CD8-positive, alpha-beta memory T cell (primary cell): ENCODE data around the gene POLD4. TPM values are rescaled to one million over a fixed set of nuclear protein-coding genes. Genes with fewer than 3 reads are reported as not detected.

ENCODE experiments used
- CTCF ChIA-PET: fragments of 350-600 bp; sonication (Branson Sonifier 250); formaldehyde crosslinking; loops from one replicate; lab custom pipeline; 2021; ENCODE audit warnings: antibody characterized with exemption; lab: Charles Lee
- POLR2A ChIA-PET: fragments of 350-600 bp; sonication (Branson Sonifier 250); formaldehyde crosslinking; loops from one replicate; lab custom pipeline; 2021; ENCODE audit warnings: antibody characterized with exemption; lab: Charles Lee
- DNase-seq, 5 donors: peaks; one replicate each; pipeline versions ENCODE4 v3.0.0 to v3.0.0-alpha.2; 2020 to 2022; ENCODE audit warnings: mixed read lengths in 1 of 5
- H3K27ac ChIP-seq: one replicate; pipeline ENCODE4 v1.7.0; 2013; ENCODE audit warnings: low read depth, mild to moderate bottlenecking, low read length, moderate library complexity
- H3K27me3 ChIP-seq: 2 replicates; pipeline ENCODE4 v1.7.0; 2013; ENCODE audit warnings: low read length, mild to moderate bottlenecking; ENCODE audit not compliant: insufficient read depth, poor library complexity, severe bottlenecking
- H3K36me3 ChIP-seq: 2 replicates; pipeline ENCODE4 v1.7.0; 2013; ENCODE audit warnings: mild to moderate bottlenecking, low read length, moderate library complexity; ENCODE audit not compliant: insufficient read depth
- H3K4me1 ChIP-seq: 2 replicates; pipeline ENCODE4 v1.7.0; 2013; ENCODE audit warnings: mild to moderate bottlenecking, low read length, moderate library complexity; ENCODE audit not compliant: insufficient read depth
- H3K4me3 ChIP-seq: 2 replicates; pipeline ENCODE4 v1.7.0; 2013; ENCODE audit warnings: mild to moderate bottlenecking, low read length
- H3K9me3 ChIP-seq: 2 replicates; pipeline ENCODE4 v1.7.0; 2013; ENCODE audit warnings: mild to moderate bottlenecking, low read length
- H3K27ac Mint-ChIP-seq, 8 donors: one replicate each; pipeline ENCODE4 v1.8.0; 2020 to 2021; ENCODE audit warnings: mixed read lengths in 8 of 8, mild to moderate bottlenecking in 6 of 8, inconsistent platforms in 3 of 8, moderate library complexity in 3 of 8
- H3K27me3 Mint-ChIP-seq, 2 donors: one replicate each; pipeline ENCODE4 v1.8.0; 2020 to 2021; ENCODE audit warnings: mixed read lengths in 2 of 2, mild to moderate bottlenecking in 1 of 2, moderate library complexity in 1 of 2
- H3K36me3 Mint-ChIP-seq, 3 donors: one replicate each; pipeline ENCODE4 v1.8.0; 2020 to 2021; ENCODE audit warnings: mixed read lengths in 3 of 3, inconsistent platforms in 1 of 3, mild to moderate bottlenecking in 1 of 3
- H3K4me1 Mint-ChIP-seq, 3 donors: one replicate each; pipeline ENCODE4 v1.8.0; 2020 to 2021; ENCODE audit warnings: mixed read lengths in 3 of 3, inconsistent platforms in 1 of 3, mild to moderate bottlenecking in 1 of 3
- H3K4me3 Mint-ChIP-seq, 7 donors: one replicate each; pipeline ENCODE4 v1.8.0; 2020 to 2021; ENCODE audit warnings: mixed read lengths in 7 of 7, mild to moderate bottlenecking in 6 of 7, moderate library complexity in 4 of 7, inconsistent platforms in 2 of 7
- H3K9me3 Mint-ChIP-seq, 5 donors: one replicate each; pipeline ENCODE4 v1.8.0; 2020 to 2022; ENCODE audit warnings: mixed read lengths in 5 of 5, mild to moderate bottlenecking in 3 of 5, moderate library complexity in 2 of 5, inconsistent platforms in 1 of 5
- polyA plus RNA-seq: library from polyadenylated mRNA; unstranded; fragments of 300-500 nt; fragmentation: Illumina TruSeq; gene quantifications from one replicate; pipeline ENCODE4 v1.2.3, GENCODE V29; 2021
- total RNA-seq, 2 experiments: library from RNA; stranded (reverse); gene quantifications; one replicate each; pipeline ENCODE4 v1.2.3, GENCODE V29; 2021

Gene POLD4
- total and polyA plus RNA-seq, 3 experiments from 2014 or later, result 32.3 to 91.2 (median 37.8) TPM

DNA sequence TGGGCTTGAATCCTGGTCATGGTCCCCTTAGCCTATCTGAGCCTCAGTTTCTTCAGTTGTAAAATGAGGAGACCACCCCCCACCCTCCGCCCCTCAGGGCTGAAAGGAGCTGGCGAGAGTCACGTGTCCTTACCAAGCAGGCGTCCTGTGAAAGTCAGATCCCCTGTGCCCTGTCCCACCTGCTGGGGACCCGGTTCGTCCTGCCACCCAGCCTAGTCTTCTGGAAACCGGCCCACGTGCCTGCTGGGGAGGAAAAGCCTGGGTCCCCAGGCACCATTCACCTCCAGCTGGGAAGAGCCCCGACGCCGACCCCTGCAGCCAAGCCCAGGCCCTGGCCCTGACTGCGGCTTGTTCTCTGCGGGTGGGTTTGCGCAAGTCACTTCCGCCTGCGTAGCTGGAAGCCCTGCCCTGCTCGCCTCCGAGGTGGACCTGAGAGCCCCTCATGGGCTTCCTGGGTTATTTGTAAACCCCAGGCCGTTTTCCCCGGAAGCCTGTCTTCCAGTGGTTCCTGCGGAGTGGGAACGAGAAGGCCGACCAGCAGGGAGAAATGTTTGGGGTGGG is 50.7 kb downstream of the POLD4 start:
- Histone ChIP-seq H3K36me3 (peaks cover 12% of the 10 kb centered on the region), H3K4me3 (peak overlapping the region; percentile 45), H3K9me3 (no peaks in the 10 kb centered on the region), H3K27ac (no peak overlapping the region), H3K27me3 (no peaks in the 10 kb centered on the region), H3K4me1 (peaks cover 14% of the 10 kb centered on the region)
- DNase-seq, result peak in 1 of 5 donors; percentile 48
- Mint-ChIP-seq H3K4me3 (peak overlapping the region; percentile 38 to 79 (median 60)), H3K9me3 (no peaks in the 10 kb centered on the region), H3K36me3 (peaks cover 6 to 43% (median 6%) of the 10 kb centered on the region in 3 donors), H3K27me3 (no peaks in the 10 kb centered on the region), H3K27ac (peak overlapping the region in 7 of 8 donors; percentile 42 to 76 (median 74)), H3K4me1 (peaks cover 11 to 34% (median 13%) of the 10 kb centered on the region in 3 donors)
- ChIA-PET CTCF (interaction anchor here (0.8 to 2.3 kb wide), 13 partner anchors 9 to 79 kb away, joined by 3 to 12 read pairs (median 6); partner anchors contain the start of genes ANKRD13D and GRK2), POLR2A (interaction anchor here (0.5 to 3.1 kb wide), 11 partner anchors 9 to 160 kb away, joined by 3 to 22 read pairs (median 6); partner anchors contain the start of gene ANKRD13D)

DNA sequence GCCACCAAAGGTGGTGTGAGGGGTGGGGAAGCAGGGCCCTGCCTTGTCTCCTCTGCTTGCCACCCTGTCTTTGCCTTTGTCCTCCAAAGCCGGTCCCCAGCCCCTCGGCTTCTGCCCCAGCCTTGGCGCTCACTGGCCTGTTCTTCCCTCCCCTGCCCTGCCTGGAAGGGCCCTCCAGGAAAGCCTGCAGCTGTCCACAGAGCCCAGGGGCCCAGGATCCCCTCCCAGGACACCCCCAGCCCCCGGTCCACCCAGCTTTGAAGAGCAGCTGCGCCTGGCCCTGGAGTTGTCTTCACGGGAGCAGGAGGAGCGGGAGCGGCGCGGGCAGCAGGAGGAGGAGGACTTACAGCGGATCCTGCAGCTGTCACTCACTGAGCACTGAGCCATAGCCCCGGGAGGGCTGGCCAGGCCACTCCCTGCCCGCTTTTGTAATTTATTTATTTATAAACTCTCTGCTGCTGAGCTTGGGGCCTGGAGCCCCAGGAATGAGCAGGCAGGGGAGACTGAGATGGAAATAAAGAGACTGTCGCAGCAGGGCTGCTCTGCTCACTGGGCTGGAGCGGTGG is 51.3 kb downstream of the POLD4 start:
- POLR2A ChIA-PET, result interaction anchor here (0.5 to 3.1 kb wide), 5 partner anchors 13 to 159 kb away, joined by 3 to 22 read pairs (median 6); partner anchors contain the start of gene ANKRD13D
- Mint-ChIP-seq H3K4me3 (peak overlapping the region; percentile 38 to 79 (median 60)), H3K27ac (peak overlapping the region in 7 of 8 donors; percentile 42 to 76 (median 74)), H3K36me3 (peaks cover 6 to 43% (median 8%) of the 10 kb centered on the region in 3 donors), H3K4me1 (peaks cover 12 to 35% (median 15%) of the 10 kb centered on the region in 3 donors), H3K27me3 (no peaks in the 10 kb centered on the region), H3K9me3 (peaks cover 0 to 1% (median under 1%) of the 10 kb centered on the region in 5 donors)
- no peaks in the 10 kb centered on the region for H3K27me3 ChIP-seq
- no peak overlapping the region for H3K27ac ChIP-seq
- no peak overlapping the region for H3K4me3 ChIP-seq
- H3K4me1 ChIP-seq, result peaks cover 14% of the 10 kb centered on the region
- H3K9me3 ChIP-seq, result no peaks in the 10 kb centered on the region
- CTCF ChIA-PET, result interaction anchor here (0.8 to 2.3 kb wide), 10 partner anchors 9 to 55 kb away, joined by 3 to 12 read pairs (median 6); partner anchors contain the start of genes ANKRD13D and GRK2
- peaks cover 12% of the 10 kb centered on the region for H3K36me3 ChIP-seq
- DNase-seq, result peak in 1 of 5 donors; percentile 43

DNA sequence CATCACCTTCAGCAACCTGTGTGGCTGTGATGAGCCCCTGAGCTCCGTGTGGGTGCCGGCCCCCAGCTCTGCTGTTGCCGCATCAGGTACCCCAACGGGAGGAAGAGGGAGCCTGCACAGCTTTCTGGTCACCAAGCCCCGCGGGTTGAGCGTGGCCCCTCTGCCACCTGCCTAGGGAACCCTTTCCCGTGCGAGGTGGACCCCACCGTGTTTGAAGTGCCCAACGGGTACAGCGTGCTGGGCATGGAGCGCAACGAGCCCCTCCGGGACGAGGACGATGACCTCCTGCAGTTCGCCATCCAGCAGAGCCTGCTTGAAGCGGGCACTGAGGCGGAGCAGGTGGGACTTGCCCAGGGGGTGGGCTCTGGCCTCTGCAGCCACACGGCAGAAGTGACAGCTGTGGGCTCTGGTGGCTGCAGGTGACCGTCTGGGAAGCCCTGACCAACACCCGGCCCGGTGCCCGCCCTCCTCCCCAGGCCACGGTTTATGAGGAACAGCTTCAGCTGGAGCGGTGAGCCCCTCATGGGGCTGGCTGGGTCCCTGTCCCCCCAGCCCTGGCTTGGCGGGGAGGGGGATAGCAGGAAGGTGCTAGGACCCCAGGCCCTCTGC is 51.9 kb downstream of the POLD4 start:
- H3K36me3 ChIP-seq, result peaks cover 16% of the 10 kb centered on the region

More for the DNA sequence above, 51.9 kb downstream of the POLD4 start:
- Histone ChIP-seq H3K4me1 (peaks cover 14% of the 10 kb centered on the region), H3K27ac (no peak overlapping the region), H3K4me3 (no peak overlapping the region), H3K9me3 (no peaks in the 10 kb centered on the region), H3K27me3 (no peaks in the 10 kb centered on the region)
- POLR2A ChIA-PET, result no interaction called here
- Mint-ChIP-seq H3K27me3 (no peaks in the 10 kb centered on the region), H3K4me1 (peaks cover 16 to 41% (median 21%) of the 10 kb centered on the region in 3 donors), H3K27ac (peak overlapping the region in 1 of 8 donors; percentile 6), H3K9me3 (peaks cover 0 to 6% (median 4%) of the 10 kb centered on the region in 5 donors), H3K4me3 (no peak overlapping the region), H3K36me3 (peaks cover 9 to 49% (median 14%) of the 10 kb centered on the region in 3 donors)
- CTCF ChIA-PET, result interaction anchor here (1.2 to 2.3 kb wide), 5 partner anchors 8 to 55 kb away, joined by 3 to 12 read pairs (median 6); partner anchors contain the start of gene GRK2
- peak in 1 of 5 donors; percentile 46 for DNase-seq

Other genes with a start within 250 kb of the POLD4 start
- gene KDM2A, start 234.3 kb downstream of the POLD4 start, total RNA-seq, result 100 to 1,000 TPM; 101 to 107 TPM
- 20.4 TPM for gene KDM2A, start 234.3 kb downstream of the POLD4 start, polyA plus RNA-seq
- 100 to 1,000 TPM; 237 to 246 TPM for gene GRK2, start 87.1 kb downstream of the POLD4 start, total RNA-seq
- gene GRK2, start 87.1 kb downstream of the POLD4 start, polyA plus RNA-seq, result 69.9 TPM
- 10 to 100 TPM; 84.9 to 90.1 TPM for gene ANKRD13D, start 64.2 kb downstream of the POLD4 start, total RNA-seq
- gene ANKRD13D, start 64.2 kb downstream of the POLD4 start, polyA plus RNA-seq, result 23.9 TPM
- 10 to 100 TPM in 1 of 2 experiments, 1 to 10 TPM in 1; 8.4 to 10.6 TPM for gene SSH3, start 50.0 kb downstream of the POLD4 start, total RNA-seq
- gene SSH3, start 50.0 kb downstream of the POLD4 start, polyA plus RNA-seq, result 3.5 TPM
- 1 to 10 TPM; 3.5 to 4.2 TPM for gene CLCF1, start 20.1 kb upstream of the POLD4 start, total RNA-seq
- gene CLCF1, start 20.1 kb upstream of the POLD4 start, polyA plus RNA-seq, result 4.6 TPM
- 10 to 100 TPM; 36.8 to 38.8 TPM for gene RAD9A, start 38.4 kb upstream of the POLD4 start, total RNA-seq
- 9.4 TPM for gene RAD9A, start 38.4 kb upstream of the POLD4 start, polyA plus RNA-seq
- 100 to 1,000 TPM; 338 to 357 TPM for gene PPP1CA, start 48.3 kb upstream of the POLD4 start, total RNA-seq
- gene PPP1CA, start 48.3 kb upstream of the POLD4 start, polyA plus RNA-seq, result 564 TPM
- gene TBC1D10C, start 50.5 kb upstream of the POLD4 start, total RNA-seq, result 100 to 1,000 TPM; 102 to 105 TPM
- gene TBC1D10C, start 50.5 kb upstream of the POLD4 start, polyA plus RNA-seq, result 331 TPM
- 1 to 10 TPM; 2.0 to 2.7 TPM for gene CARNS1, start 62.1 kb upstream of the POLD4 start, total RNA-seq
- 1.8 TPM for gene CARNS1, start 62.1 kb upstream of the POLD4 start, polyA plus RNA-seq
- gene RPS6KB2, start 74.9 kb upstream of the POLD4 start, total RNA-seq, result 10 to 100 TPM; 86.0 to 88.4 TPM
- 54.0 TPM for gene RPS6KB2, start 74.9 kb upstream of the POLD4 start, polyA plus RNA-seq
- gene PTPRCAP, start 84.1 kb upstream of the POLD4 start, total RNA-seq, result 100 to 1,000 TPM; 145 to 163 TPM
- 1,075 TPM for gene PTPRCAP, start 84.1 kb upstream of the POLD4 start, polyA plus RNA-seq
- 10 to 100 TPM; 90.3 to 92.8 TPM for gene CORO1B, start 89.9 kb upstream of the POLD4 start, total RNA-seq
- 12.2 TPM for gene CORO1B, start 89.9 kb upstream of the POLD4 start, polyA plus RNA-seq
- gene GPR152, start 99.2 kb upstream of the POLD4 start, total RNA-seq, result not detected
- gene GPR152, start 99.2 kb upstream of the POLD4 start, polyA plus RNA-seq, result 0.87 TPM
- gene CABP4, start 101.8 kb upstream of the POLD4 start, total RNA-seq, result under 1 TPM; 0.28 to 0.33 TPM
- 0.36 TPM for gene CABP4, start 101.8 kb upstream of the POLD4 start, polyA plus RNA-seq
- gene TMEM134, start 115.7 kb upstream of the POLD4 start, total RNA-seq, result 10 to 100 TPM; 49.6 to 57.9 TPM
- gene TMEM134, start 115.7 kb upstream of the POLD4 start, polyA plus RNA-seq, result 152 TPM
- 100 to 1,000 TPM; 160 to 171 TPM for gene AIP, start 129.5 kb upstream of the POLD4 start, total RNA-seq
- gene AIP, start 129.5 kb upstream of the POLD4 start, polyA plus RNA-seq, result 210 TPM
- 100 to 1,000 TPM in 1 of 2 experiments, 10 to 100 TPM in 1; 94.0 to 109 TPM for gene PITPNM1, start 151.8 kb upstream of the POLD4 start, total RNA-seq
- gene PITPNM1, start 151.8 kb upstream of the POLD4 start, polyA plus RNA-seq, result 49.6 TPM
- gene CDK2AP2, start 154.6 kb upstream of the POLD4 start, total RNA-seq, result 10 to 100 TPM; 60.7 to 68.9 TPM
- gene CDK2AP2, start 154.6 kb upstream of the POLD4 start, polyA plus RNA-seq, result 173 TPM
- not detected for gene CABP2, start 169.9 kb upstream of the POLD4 start, total RNA-seq
- not detected for gene CABP2, start 169.9 kb upstream of the POLD4 start, polyA plus RNA-seq
- gene GSTP1, start 230.3 kb upstream of the POLD4 start, total RNA-seq, result 100 to 1,000 TPM; 462 to 474 TPM
- 333 TPM for gene GSTP1, start 230.3 kb upstream of the POLD4 start, polyA plus RNA-seq